Activated CD8-positive, alpha-beta memory T cell treated with anti-CD3 and anti-CD28 coated beads, Interleukin-2, amount 10 ng/mL, durations not matched to agents 7 days and 5 days (primary cell): Measurements from ENCODE around the gene FILIP1L. TPM values are rescaled to one million over a fixed set of nuclear protein-coding genes. Genes with fewer than 3 reads are reported as not detected.

ENCODE experiments used
- ATAC-seq: fragments of 150-1000 bp; cut with Tn5 transposase; one replicate; pipeline ENCODE4 v1.10.0; 2021; ENCODE audit warnings: moderate library complexity
- CTCF ChIA-PET: fragments of 350-600 bp; sonication (Branson Sonifier 250); formaldehyde crosslinking; loops from one replicate; lab custom pipeline; 2021; ENCODE audit warnings: antibody characterized with exemption; lab: Charles Lee
- DNase-seq: peaks from one replicate; pipeline ENCODE4 v3.0.0-alpha.2; 2020
- H3K27ac Mint-ChIP-seq: one replicate; pipeline ENCODE4 v1.8.0; 2021; ENCODE audit warnings: mild to moderate bottlenecking, mixed read lengths
- H3K27me3 Mint-ChIP-seq: one replicate; pipeline ENCODE4 v1.8.0; 2021; ENCODE audit warnings: mixed read lengths
- H3K36me3 Mint-ChIP-seq: one replicate; pipeline ENCODE4 v1.8.0; 2021; ENCODE audit warnings: mild to moderate bottlenecking, mixed read lengths
- H3K4me1 Mint-ChIP-seq: one replicate; pipeline ENCODE4 v1.8.0; 2021; ENCODE audit warnings: mixed read lengths
- H3K4me3 Mint-ChIP-seq: one replicate; pipeline ENCODE4 v1.8.0; 2021; ENCODE audit warnings: mild to moderate bottlenecking, moderate library complexity, mixed read lengths
- H3K9me3 Mint-ChIP-seq: one replicate; pipeline ENCODE4 v1.8.0; 2022; ENCODE audit warnings: low read depth, mixed read lengths
- total RNA-seq, 2 experiments: library from RNA; stranded (reverse); gene quantifications; one replicate each; pipeline ENCODE4 v1.2.3, GENCODE V29; 2021

FILIP1L gene
- total RNA-seq, 2 experiments from 2014 or later: 2.4 to 15.5 TPM

- Mint-ChIP-seq H3K9me3 (no peaks in the 10 kb centered on the region), H3K27ac (no peak overlapping the region), H3K4me1 (peaks cover 18% of the 10 kb centered on the region), H3K36me3 (peaks cover 12% of the 10 kb centered on the region), H3K27me3 (no peaks in the 10 kb centered on the region), H3K4me3 (no peak overlapping the region)
- CTCF ChIA-PET: no interaction called here
- DNase-seq (no peak), ATAC-seq (no peak)
These were observed 142.5 kb downstream of the FILIP1L start for GRCh38 chr3:99971761-99972160.

- H3K27me3 Mint-ChIP-seq: no peaks in the 10 kb centered on the region
- CTCF ChIA-PET: no interaction called here
- H3K36me3 Mint-ChIP-seq: peaks cover 7% of the 10 kb centered on the region
- ATAC-seq (peak; percentile 53), DNase-seq (peak; percentile 42)
- H3K27ac Mint-ChIP-seq: no peak overlapping the region
- no peak overlapping the region for H3K4me3 Mint-ChIP-seq
- peaks cover 18% of the 10 kb centered on the region for H3K4me1 Mint-ChIP-seq
- H3K9me3 Mint-ChIP-seq: no peaks in the 10 kb centered on the region
These were observed 144.1 kb downstream of the FILIP1L start for GRCh38 chr3:99970198-99970597.

- DNase-seq (no peak), ATAC-seq (no peak)
- Mint-ChIP-seq H3K27me3 (no peaks in the 10 kb centered on the region), H3K4me3 (no peak overlapping the region), H3K4me1 (peaks cover 18% of the 10 kb centered on the region), H3K27ac (no peak overlapping the region), H3K36me3 (peaks cover 5% of the 10 kb centered on the region), H3K9me3 (no peaks in the 10 kb centered on the region)
- CTCF ChIA-PET: no interaction called here
These were observed 145.2 kb downstream of the FILIP1L start for GRCh38 chr3:99969136-99969535.

- CTCF ChIA-PET: no interaction called here
These were observed 146.5 kb downstream of the FILIP1L start for GRCh38 chr3:99967796-99968195.

GRCh38 chr3:99966662-99967416, 147.5 kb downstream of the FILIP1L start:
- peaks cover 21% of the 10 kb centered on the region for H3K4me1 Mint-ChIP-seq
- CTCF ChIA-PET: no interaction called here
- H3K27ac Mint-ChIP-seq: no peak overlapping the region
- DNase-seq: no peak
- no peaks in the 10 kb centered on the region for H3K27me3 Mint-ChIP-seq
- no peak overlapping the region for H3K4me3 Mint-ChIP-seq
- H3K36me3 Mint-ChIP-seq: peaks cover 4% of the 10 kb centered on the region
- no peak for ATAC-seq
- no peaks in the 10 kb centered on the region for H3K9me3 Mint-ChIP-seq

More at GRCh38 chr3:99967796-99968195, 146.5 kb downstream of the FILIP1L start:
- no peaks in the 10 kb centered on the region for H3K9me3 Mint-ChIP-seq
- H3K4me1 Mint-ChIP-seq: peaks cover 18% of the 10 kb centered on the region
- no peak overlapping the region for H3K4me3 Mint-ChIP-seq
- no peak overlapping the region for H3K27ac Mint-ChIP-seq
- ATAC-seq (no peak), DNase-seq (no peak)
- peaks cover 5% of the 10 kb centered on the region for H3K36me3 Mint-ChIP-seq
- H3K27me3 Mint-ChIP-seq: no peaks in the 10 kb centered on the region

- no peaks in the 10 kb centered on the region for H3K9me3 Mint-ChIP-seq
- H3K27ac Mint-ChIP-seq: no peak overlapping the region
- H3K36me3 Mint-ChIP-seq: peaks cover 4% of the 10 kb centered on the region
- no peaks in the 10 kb centered on the region for H3K27me3 Mint-ChIP-seq
- H3K4me3 Mint-ChIP-seq: no peak overlapping the region
- no peak for ATAC-seq
- CTCF ChIA-PET: no interaction called here
- H3K4me1 Mint-ChIP-seq: peaks cover 22% of the 10 kb centered on the region
- no peak for DNase-seq
These were observed 148.5 kb downstream of the FILIP1L start for GRCh38 chr3:99965681-99966408.

- CTCF ChIA-PET: no interaction called here
- Mint-ChIP-seq H3K4me3 (no peak overlapping the region), H3K9me3 (no peaks in the 10 kb centered on the region), H3K36me3 (peaks cover 2% of the 10 kb centered on the region), H3K4me1 (peaks cover 14% of the 10 kb centered on the region), H3K27me3 (no peaks in the 10 kb centered on the region), H3K27ac (no peak overlapping the region)
- no peak for DNase-seq
- no peak for ATAC-seq
These were observed 149.2 kb downstream of the FILIP1L start for GRCh38 chr3:99965077-99965476.

GRCh38 chr3:99962703-99963102, 151.6 kb downstream of the FILIP1L start:
- ATAC-seq: no peak
- no peak overlapping the region for H3K4me3 Mint-ChIP-seq
- H3K36me3 Mint-ChIP-seq: no peaks in the 10 kb centered on the region
- DNase-seq: no peak
- no peaks in the 10 kb centered on the region for H3K9me3 Mint-ChIP-seq
- no peak overlapping the region for H3K27ac Mint-ChIP-seq
- H3K4me1 Mint-ChIP-seq: peaks cover 3% of the 10 kb centered on the region
- CTCF ChIA-PET: interaction anchor here (1.2 kb wide), 1 partner anchor 11 kb away, joined by 3 read pairs; no protein-coding TSS in a partner anchor
- no peaks in the 10 kb centered on the region for H3K27me3 Mint-ChIP-seq

GRCh38 chr3:99961756-99962515, 152.4 kb downstream of the FILIP1L start:
- Mint-ChIP-seq H3K4me1 (peaks cover 3% of the 10 kb centered on the region), H3K4me3 (no peak overlapping the region), H3K27me3 (no peaks in the 10 kb centered on the region), H3K9me3 (no peaks in the 10 kb centered on the region), H3K27ac (no peak overlapping the region), H3K36me3 (no peaks in the 10 kb centered on the region)
- ATAC-seq (no peak), DNase-seq (no peak)
- CTCF ChIA-PET: no interaction called here

- Mint-ChIP-seq H3K36me3 (no peaks in the 10 kb centered on the region), H3K4me3 (no peak overlapping the region), H3K27ac (no peak overlapping the region), H3K9me3 (no peaks in the 10 kb centered on the region), H3K4me1 (peaks cover 3% of the 10 kb centered on the region), H3K27me3 (no peaks in the 10 kb centered on the region)
- no peak for ATAC-seq
- CTCF ChIA-PET: no interaction called here
- DNase-seq: no peak
These were observed 153.4 kb downstream of the FILIP1L start for GRCh38 chr3:99960941-99961340.

GRCh38 chr3:99960123-99960878, 154.0 kb downstream of the FILIP1L start:
- Mint-ChIP-seq H3K4me1 (peaks cover 3% of the 10 kb centered on the region), H3K27ac (no peak overlapping the region), H3K4me3 (no peak overlapping the region), H3K9me3 (no peaks in the 10 kb centered on the region), H3K36me3 (no peaks in the 10 kb centered on the region), H3K27me3 (no peaks in the 10 kb centered on the region)
- ATAC-seq (no peak), DNase-seq (no peak)
- CTCF ChIA-PET: no interaction called here

- Mint-ChIP-seq H3K4me3 (no peak overlapping the region), H3K9me3 (no peaks in the 10 kb centered on the region), H3K27ac (no peak overlapping the region), H3K36me3 (no peaks in the 10 kb centered on the region), H3K27me3 (no peaks in the 10 kb centered on the region), H3K4me1 (peaks cover 7% of the 10 kb centered on the region)
- CTCF ChIA-PET: interaction anchor here (1.0 to 1.5 kb wide), 2 partner anchors 114 to 127 kb away, joined by 3 read pairs; no protein-coding TSS in a partner anchor
- ATAC-seq (no peak), DNase-seq (no peak)
These were observed 155.9 kb downstream of the FILIP1L start for GRCh38 chr3:99958222-99958912.
